ENCODE measurements around the gene RCBTB1.

Gene RCBTB1

DNA sequence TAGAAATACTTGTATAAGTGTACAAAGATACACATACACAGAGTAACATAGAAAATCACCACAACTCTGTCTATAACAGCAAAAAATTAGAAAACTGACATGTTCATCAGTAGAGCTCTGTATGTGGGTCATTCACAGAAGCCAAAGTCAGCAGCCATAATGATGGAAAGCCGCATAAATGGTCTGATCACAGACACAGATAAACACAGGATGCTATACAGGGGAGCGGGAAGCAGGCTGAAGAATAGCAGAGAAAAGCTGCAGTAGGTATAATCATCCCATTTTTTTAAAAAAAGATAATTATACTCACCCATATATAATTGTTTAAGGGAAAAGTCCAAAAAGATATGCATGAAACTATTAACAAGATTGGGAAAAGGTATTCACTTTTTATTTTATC is 31.5 kb downstream of the RCBTB1 start:
- no peak for DNase-seq

DNA sequence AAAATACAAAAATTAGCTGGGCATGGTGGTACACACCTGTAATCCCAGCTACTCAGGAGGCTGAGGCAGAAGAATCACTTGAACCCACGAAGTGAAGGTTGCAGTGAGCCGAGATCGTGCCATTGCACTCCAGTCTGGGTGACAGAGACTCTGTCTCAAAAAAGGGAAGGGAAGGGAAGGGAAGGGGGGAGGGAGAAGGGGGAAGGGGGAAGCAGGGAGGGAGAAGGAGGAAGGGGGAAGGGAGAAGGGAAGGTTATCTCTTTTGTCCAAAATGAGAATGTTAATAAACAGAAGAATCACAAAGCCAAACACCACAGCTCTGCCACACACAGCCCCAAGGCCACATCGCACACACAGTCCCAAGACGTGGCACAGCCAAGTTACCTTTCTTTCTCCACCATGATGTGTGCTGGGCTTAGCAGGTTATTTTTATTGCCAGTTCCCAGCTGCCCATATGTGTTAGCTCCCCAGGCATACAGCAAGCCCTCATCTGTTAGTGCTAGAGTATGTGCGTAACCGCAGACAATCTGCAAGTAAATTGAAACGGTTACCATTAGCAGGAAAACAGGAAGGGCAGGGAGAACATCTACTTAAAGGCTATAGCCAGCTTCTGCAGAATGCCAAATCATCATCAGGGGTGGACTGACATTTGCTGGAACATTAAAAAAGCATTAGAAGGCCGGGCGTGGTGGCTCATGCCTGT is 34.3 kb downstream of the RCBTB1 start:
- DNase-seq, result no peak

DNA sequence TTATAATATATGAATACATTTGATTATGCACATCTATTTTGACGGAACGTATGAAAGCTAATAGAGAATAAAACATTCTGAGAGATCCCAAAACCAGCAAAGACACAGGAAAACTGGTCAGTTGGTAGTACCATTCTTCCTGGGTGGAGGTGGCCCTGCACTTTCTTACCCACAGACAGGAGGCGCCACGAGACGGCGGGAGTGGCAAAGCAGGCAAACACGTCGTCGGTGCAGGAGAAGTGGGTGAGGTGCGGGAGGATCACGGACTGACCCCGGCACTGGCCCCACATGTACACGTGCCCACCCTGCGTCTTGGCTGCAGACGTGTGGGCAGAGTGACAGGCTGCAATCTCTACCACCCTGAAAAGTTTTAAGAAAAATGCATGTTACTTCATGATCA is 36.1 kb downstream of the RCBTB1 start:
- DNase-seq, result no peak

DNA sequence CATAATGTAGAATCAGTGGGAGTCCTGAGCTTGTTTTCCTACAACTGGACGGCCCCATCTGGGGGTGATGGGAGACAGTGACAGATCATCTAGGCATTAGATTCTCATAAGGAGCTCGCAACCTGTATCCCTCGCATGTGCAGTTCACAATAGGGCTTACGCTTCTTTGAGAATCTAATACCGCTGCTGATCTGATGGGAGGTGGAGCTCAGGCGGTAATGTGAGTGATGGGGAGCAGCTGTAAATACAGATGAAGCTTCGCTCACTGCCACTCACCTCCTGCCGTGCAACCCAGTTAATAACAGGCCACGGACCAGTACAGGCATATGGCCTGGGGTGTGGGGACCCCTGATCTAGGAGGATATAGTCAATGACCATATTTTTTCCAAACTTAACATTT is 38.8 kb downstream of the RCBTB1 start:
- no peak for DNase-seq

DNA sequence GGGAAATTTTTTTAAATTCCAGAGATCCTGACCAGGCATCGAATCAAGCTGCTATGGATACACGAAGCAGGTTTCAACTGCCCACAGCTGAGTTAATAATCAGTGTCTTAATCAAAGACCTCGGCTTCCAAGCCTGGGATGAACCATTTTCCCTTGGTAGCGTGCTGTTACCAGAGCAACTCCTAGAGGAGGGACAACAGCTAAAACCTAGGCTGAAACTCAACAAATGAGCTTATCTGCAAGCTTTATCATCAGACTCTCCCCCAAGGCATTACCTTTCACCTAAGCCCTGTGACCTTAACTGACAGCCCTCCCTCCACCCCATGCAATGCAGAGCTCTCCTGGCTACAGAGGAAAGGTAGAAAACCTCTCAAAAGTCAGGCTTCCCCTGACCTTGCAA is 39.7 kb downstream of the RCBTB1 start:
- DNase-seq, result no peak

DNA sequence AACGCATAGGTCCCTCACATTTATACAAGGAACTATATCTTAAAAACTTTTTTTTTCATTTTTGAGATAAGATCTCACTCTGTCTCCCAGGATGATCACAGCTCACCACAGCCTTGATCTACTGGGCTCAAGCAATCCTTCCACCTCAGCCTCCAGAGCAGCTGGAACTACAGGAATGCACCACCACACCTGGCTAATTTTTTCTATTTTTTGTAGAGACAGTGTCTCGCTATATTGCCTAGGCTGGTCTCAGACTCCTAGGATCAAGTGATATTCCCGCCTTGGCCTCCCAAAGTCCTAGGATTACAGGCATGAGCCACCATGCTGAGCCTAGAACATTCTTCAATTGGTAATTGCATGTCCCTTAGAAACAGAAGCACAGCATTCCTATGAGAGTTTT is 41.7 kb downstream of the RCBTB1 start:
- DNase-seq, result no peak

DNA sequence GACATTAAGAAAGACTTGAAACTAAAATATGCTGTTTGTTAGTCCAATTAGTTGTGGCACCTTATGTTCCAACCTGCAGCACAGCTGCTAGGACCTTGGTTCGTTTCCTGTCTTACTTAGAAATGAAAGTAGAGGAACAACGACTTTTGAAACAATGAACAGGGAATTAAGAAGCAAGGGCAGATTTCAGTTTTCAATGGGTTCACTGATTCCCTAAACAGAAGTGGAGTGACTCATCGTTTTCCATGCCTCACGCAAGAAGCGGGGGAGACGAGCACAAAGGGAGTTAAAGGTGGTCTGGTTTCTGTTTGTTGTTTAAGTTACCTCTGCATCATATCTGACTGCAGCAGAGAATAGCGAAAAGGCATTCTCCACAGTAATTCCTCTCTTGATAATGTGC is 44.8 kb downstream of the RCBTB1 start:
- DNase-seq, result no peak

DNA sequence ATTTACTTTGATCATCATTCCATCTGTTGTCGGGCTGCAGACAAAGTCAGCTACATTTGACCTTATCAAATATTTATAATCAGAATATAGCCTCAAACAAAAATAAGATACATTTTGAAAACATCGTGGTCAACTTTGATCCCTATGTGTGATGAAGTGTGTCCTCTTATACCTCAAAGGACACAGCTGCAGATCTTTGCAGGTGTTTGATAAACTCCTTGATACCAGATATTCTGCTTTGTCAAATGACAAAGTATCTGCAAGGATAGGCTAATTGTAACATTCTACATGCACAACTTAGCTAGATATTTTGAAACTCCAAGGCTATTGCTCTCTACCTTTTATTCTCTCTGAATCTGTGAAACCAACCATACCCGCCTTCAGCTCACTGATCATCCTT is 45.6 kb downstream of the RCBTB1 start:
- DNase-seq, result no peak

DNA sequence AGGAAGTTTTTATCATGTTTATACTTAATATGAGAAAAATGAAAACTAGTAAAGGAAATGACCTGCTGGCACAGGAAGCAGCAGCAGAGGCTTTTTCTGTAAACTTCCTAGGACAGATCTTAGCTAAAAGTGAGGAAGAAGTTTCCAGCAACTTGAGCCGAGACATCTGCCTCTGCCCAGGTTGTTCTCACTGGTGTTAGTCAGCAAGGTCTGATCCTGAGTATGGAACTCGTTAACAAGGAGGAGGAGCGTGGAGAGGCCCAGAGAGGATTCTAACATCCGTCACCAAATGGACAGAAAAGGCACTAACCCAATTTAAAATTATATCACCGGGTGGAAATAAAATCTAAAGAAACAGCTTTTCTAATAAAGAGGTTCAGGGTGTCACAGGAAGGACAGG is 46.0 kb downstream of the RCBTB1 start:
- DNase-seq, result no peak

DNA sequence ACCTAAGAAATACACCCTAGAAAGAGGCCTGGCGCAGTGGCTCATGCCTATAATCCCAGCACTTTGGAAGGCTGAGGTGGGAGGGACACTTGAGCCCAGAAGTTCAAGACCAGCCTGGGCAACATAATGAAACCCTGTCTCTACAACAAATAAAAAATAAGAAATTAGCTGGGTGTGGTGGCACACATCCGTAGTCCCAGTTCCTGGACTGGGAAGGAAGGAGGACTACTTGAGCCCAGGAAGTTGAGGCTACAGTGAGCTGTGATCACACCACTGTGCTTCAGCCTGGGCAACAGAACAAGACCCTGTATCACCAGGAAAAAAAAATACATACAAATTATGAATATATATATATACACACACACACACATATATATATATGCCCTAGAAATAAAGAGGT is 47.0 kb downstream of the RCBTB1 start:
- DNase-seq, result no peak

DNA sequence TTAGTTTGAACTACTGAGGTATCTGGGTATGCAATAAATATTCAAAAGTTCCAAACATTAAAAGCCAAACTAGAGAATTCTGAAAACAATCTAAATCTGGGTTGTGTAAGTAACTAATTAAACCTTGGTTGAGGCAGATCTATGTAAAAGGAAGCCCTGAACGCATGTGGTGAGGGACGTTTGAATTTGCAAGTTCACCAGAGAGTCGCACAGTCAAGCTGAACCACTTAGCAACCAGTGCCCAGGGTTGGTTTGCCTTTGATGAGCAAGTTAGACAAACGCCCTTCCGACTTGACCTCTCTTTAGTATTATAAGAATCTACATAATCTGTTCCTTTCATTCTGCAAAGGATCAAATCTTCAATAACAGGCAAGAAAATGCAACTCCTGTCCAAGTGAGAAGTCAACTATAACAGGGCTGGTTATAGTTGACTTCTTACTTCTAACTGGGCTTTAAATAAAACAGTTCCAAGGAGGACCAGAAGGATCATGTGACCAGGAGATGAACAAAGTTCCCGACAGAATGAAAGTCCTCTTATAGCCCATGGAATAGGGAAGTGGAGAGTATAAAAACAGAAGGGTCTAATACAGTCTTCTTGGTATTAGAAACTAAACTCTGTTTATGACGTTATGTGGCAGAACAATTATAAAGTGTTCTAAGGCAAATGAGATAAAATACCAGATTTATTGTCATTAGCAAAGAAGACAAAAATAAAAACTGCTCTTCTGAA is 49.0 kb downstream of the RCBTB1 start:
- DNase-seq, result no peak

DNA sequence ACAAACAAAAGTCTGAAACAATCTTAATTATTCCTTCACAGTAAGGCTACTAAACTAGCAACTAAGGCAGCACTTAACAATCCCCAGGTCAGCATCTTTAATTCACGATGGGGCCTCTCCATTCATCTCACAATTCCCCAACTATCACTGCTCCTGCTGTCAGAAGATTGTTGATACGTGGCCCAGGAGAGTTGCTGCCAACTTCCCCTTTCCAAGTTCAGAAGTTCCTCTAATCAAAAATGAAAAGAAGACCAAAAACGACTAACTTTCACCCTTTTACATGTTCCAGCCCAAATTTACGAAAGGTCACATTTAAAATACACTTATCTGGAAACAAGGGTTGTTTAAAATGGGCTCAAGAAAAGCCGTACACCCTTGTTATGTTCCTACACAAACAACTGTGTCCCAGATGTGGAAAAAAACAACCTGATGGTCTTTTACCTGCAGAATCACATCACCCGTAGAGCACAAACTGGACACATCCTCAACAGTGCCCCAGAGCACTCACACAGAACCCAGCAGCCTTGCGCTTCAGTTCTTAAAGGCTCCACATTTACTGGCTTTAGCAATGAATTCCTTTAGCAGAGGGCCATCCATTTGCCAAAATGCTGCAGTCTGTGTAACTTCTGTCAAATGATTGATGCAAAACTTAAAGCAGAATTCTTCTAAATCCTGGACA is 51.6 kb downstream of the RCBTB1 start:
- no peak for DNase-seq

DNA sequence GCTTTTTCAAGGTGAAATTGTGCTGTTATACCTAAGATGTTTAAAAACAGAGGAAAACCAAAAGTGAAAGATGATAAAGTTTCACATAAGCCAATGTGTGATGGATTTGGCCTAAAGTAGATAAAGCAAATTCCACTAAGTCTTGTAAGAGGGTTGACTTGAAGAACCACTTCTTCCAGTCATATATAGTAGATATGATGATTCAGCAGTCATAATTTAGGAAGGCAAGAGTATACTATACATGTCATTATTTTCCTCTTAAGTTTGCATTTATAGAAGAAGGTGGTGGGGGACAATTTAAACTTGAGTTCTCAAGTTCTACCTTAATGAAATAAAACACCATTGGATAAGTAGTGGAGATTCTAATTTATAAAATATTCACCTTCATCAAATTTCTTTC is 52.3 kb downstream of the RCBTB1 start:
- DNase-seq, result no peak

DNA sequence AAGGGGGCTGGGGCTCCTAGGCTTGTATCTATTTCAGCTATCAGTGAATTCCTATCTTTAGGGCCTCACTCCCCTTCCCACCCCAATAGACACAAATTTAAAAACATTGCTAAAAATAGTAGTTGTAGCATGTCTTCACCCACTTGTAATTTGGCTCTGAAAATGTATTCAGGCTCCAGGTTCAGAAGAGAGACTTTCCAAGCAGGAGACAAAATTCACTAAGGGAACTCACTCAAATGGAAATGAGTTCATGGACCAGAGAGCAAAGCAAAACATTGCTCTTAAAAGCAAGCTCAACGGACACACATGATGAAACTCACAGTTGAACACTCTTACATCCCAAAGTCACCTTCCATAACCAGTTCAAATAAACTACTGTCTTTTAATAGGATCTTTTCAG is 52.8 kb downstream of the RCBTB1 start:
- DNase-seq, result no peak

DNA sequence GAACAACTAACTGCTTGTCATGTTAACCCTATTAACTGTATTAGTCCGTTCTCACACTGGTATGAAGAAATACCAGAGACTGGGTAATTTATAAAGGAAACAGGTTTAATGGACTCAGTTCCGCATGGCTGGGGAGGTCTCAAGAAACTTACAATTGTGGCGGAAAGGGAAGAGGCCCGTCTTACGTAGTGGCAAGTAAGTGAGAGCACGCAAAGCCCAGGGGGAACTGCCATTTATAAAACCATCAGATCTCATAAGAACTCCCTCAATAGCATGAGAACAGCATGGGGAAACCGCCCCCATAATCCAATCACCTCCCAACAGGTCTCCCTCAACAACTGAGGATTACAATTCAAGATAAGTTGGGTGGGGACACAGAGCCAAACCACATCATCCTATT is 54.9 kb downstream of the RCBTB1 start:
- no peak for DNase-seq

DNA sequence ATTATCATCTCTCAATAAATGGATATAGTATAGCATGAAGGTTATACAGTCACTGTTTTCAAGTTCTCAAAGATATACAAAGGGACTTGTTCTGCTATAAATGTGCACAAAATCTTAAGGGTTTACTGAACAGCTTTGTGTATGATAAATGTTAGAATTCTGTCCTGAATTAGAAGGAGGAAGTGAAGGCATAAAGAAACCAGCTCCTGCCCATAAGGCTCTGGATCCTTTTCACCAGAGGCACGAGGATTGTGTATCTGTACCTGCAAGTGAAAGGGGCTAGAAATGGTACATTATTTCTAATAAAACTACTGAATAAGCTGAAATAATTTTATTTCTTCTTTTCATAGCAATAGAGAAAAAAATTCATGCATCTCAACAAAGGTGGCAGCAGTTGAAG is 57.2 kb downstream of the RCBTB1 start:
- no peak for DNase-seq

DNA sequence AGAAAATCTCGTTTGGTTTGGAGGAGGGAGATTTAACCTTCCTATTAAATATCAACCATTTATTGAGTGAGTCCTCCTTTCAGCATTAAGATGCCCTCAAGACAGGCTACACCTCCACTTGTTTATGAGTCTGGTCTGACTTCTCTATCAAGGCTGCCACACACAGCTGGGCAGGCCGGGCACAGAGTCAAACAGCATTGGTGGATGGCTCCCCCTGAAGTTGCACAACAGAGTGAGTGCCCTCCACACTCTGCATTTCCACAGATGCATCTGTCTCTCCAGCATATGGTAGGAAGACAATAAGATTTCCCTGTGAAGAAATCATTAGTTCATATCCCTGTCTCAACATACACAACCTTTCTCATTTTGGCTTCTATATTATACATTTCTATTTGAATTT is 58.2 kb downstream of the RCBTB1 start:
- no peak for DNase-seq

DNA sequence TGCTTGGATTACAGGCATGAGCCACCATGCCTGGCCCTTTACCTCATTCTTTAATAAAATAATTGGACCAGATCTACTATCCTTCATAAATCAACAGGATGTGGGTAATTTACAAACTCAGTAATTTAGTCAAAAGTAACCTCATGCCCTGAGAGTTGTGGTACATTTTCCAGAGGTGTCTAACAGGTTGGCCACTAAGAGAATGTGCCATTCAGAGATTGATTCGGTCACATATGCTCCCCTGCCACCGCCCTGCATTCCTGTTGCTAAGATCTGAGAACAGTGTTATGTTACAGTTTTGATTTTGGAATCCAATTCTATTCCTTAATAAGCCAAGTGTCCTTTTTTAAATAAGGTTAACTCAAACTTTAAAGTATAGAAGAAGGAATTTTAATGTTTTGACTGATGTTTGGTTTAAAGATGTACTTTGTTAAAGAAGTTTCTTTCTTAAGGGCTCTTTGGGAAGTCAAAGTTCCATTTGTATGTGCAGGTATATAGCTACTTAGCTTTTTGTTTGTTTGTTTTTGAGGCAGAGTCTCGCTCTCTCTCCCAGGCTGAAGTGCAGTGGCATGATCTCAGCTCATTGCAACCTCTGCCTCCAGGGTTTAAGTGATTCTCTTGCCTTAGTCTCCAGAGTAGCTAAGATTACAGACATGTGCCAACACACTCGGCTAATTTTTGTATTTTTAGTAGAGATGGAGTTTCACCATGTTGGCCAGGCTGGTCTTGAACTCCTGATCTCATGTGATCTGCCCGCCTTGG is 60.4 kb downstream of the RCBTB1 start:
- DNase-seq, result no peak

DNA sequence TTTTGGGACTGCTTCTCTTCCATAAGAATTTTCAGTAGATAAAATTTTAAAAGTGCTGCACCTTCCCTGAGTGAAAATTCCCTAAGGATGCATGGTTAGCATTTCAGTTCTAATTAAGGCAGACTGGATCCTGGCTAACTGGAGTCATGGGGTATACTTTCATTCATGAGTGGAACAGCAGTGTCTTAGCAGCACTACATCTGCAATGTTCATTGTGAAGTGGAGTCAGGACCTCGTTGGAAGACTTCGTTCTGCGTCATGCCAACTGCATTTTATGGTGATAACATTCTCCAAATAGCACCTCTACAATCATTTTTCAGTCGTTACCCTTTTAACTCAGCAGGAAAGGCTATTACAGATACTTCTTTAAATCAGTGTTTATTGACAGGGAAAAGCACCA is 64.1 kb downstream of the RCBTB1 start:
- DNase-seq, result no peak

DNA sequence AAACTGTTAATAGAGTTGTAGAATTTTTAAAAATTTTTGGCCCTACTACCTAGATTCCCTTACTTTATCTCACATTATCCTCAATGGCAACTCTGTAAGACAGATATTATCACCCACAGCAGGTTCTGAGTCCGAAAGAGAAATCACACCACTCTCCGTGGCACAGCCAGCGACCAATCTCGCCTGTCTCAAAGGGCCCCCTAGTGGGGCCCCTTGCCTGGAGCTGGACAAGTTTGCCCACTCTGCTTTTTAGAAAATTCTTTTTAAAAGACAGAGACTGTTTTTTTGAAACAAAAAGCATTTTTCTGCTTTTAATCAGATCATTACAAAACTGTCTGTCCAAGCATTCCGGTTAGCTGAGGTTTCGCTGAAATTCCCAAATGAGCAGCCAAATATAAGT is 67.9 kb downstream of the RCBTB1 start:
- DNase-seq, result no peak

DNA sequence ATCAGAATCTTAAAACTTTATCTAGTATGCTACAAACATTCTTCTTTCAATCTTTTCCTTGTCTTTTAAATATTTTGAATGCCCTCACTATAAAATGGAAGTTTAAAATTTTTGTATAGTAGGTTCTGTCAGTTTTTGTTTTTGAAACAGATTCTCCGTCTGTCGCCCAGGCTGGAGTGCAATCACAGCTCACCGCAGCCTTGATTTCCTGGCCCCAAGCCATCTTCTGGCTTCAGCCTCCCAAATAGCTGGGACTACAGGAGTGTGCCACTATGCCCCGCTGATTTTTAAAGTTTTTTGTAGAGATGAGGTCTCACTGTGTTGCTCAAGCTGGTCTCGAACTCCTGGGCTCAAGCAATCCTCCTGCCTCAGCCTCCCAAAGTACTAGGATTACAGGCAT is 68.9 kb downstream of the RCBTB1 start:
- DNase-seq, result no peak

DNA sequence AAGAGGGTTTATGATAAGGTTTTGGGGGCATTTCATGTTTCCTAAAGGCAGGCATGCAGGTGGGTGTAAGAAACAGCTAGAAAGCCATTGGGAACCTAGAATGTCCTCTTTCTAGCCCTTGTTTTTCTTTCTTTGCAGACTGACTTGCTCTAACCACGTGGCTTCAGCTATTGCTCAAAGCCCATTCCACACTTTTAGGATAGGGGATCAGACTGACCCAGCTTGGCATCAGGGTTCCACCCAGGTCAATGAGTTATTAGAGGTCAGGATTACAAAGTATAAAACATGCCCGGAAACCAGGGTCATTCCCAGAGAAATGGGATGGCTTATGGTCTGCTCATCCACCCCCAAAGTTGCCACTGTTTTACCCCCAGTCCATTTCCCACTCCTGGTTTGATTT is 72.8 kb downstream of the RCBTB1 start:
- no peak for DNase-seq

DNA sequence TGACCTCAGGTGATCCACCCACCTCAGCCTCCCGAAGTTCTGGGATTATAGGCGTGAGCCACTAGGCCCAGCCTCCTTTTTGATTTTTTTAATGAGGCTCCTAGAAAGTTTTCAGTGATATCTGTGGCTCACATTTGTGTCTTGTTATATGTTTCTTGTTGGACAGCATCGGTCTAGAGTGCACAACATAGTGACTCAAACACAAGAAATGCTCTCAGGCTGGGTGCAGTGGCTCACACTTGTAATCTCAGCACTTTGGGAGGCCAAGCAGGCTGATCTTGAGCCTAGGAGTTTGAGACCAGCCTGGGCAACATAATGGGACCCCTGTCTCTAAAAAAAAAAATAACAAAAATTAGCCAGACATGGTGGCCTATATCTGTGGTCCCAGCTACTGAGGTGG is 81.4 kb downstream of the RCBTB1 start:
- no peak for DNase-seq

DNA sequence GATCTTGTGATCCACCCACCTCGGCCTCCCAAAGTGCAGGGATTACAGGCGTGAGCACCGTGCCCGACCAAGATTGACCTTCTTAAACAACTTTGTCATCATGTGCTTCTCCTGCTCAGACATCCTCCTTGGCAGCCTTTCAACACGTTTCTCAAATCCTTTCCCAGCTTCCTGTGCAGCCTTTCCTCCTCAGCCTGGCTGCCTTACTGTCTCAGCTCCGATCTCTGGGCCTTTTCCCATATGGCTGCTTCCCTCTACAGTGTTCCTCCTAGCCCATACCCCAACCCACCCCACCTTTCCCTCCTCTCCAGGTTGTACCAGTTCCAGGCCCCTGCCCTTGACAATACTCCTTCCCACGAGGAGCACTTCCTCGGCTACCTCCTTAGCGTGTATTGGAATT is 82.4 kb downstream of the RCBTB1 start:
- DNase-seq, result no peak
